GM12878 (cell line): ENCODE measurements around the gene DNAH1. TPM values are rescaled to one million over a fixed set of nuclear protein-coding genes. Genes with fewer than 3 reads are reported as not detected.

ENCODE experiments used
- ATAC-seq: fragments of 200-7000 bp; cut with Tn5 transposase; 3 replicates; pipeline ENCODE4 v1.9.1; 2020; ENCODE audit warnings: mild to moderate bottlenecking, moderate library complexity
- BruUV-seq: library from RNA; stranded (reverse); fragments of 400-500 nt; replicated peaks from 2 replicates; lab custom pipeline; 2021; lab: Mats Ljungman, UMichigan
- CTCF ChIA-PET: fragments of 300-600 bp; sonication (Branson Sonifier 250); formaldehyde crosslinking; extraction: SDS; loops from one replicate; lab custom pipeline; 2021; ENCODE audit warnings: inconsistent platforms; lab: Yijun Ruan, JAX
- POLR2A ChIA-PET: fragments of 350-600 bp; formaldehyde crosslinking; extraction: SDS; loops from one replicate; lab custom pipeline; 2021; ENCODE audit warnings: inconsistent platforms; lab: Charles Lee
- RAD21 ChIA-PET: fragments of 300-600 bp; sonication (Branson Sonifier 250); formaldehyde crosslinking; loops from one replicate; lab custom pipeline; 2023; ENCODE audit warnings: antibody characterized with exemption; ENCODE audit not compliant: unreplicated experiment; lab: Charles Lee
- SMC1A ChIA-PET: fragments of 300-600 bp; sonication (Branson Sonifier 250); formaldehyde crosslinking; loops from one replicate; lab custom pipeline; 2023; ENCODE audit not compliant: unreplicated experiment, uncharacterized antibody; lab: Charles Lee
- DNase-seq: peaks from one replicate; pipeline ENCODE4 v3.0.0-alpha.2; 2011; ENCODE audit warnings: low read depth, low spot score
- FAIRE-seq: peaks from 3 replicates; lab custom pipeline; 2011; peaks lifted over from hg19 to GRCh38; lab: Jason Lieb, UNC
- H2AFZ ChIP-seq: 2 replicates; pipeline ENCODE4 v1.6.0; 2011; ENCODE audit warnings: low read depth, low read length, control low read depth; ENCODE audit not compliant: control insufficient read depth
- H3K27ac ChIP-seq: 2 replicates; pipeline ENCODE4 v1.5.1; 2011; ENCODE audit warnings: control low read depth; ENCODE audit not compliant: control insufficient read depth, insufficient read depth
- H3K27me3 ChIP-seq, 2 experiments: replicated peaks in 1 of 2; 2 replicates each; pipeline versions ENCODE4 v1.6.0 to v1.6.1; 2011; ENCODE audit warnings: low read length in 1 of 2; ENCODE audit not compliant: control insufficient read depth in 2 of 2, insufficient read depth in 2 of 2
- H3K36me3 ChIP-seq, 2 experiments: 2 replicates each; pipeline ENCODE4 v1.5.1; 2011; ENCODE audit warnings: low read length in 1 of 2; ENCODE audit not compliant: control insufficient read depth in 2 of 2, insufficient read depth in 2 of 2
- H3K4me1 ChIP-seq: 2 replicates; pipeline ENCODE4 v1.6.1; 2011; ENCODE audit warnings: mild to moderate bottlenecking, low read length, moderate library complexity, mixed read lengths; ENCODE audit not compliant: control insufficient read depth, insufficient read depth
- H3K4me2 ChIP-seq: 2 replicates; pipeline ENCODE4 v1.6.0; 2011; ENCODE audit warnings: control low read depth; ENCODE audit not compliant: control insufficient read depth, insufficient read depth
- H3K4me3 ChIP-seq: fragments of 200-600 bp; sonication (generic); 2 replicates; pipeline ENCODE4 v1.5.1; 2016
- H3K79me2 ChIP-seq: 2 replicates; pipeline ENCODE4 v1.6.0; 2011; ENCODE audit warnings: low read length; ENCODE audit not compliant: control insufficient read depth, insufficient read depth
- H3K9ac ChIP-seq: 2 replicates; pipeline ENCODE4 v1.8.0; 2011; ENCODE audit warnings: low read length, control low read depth, mixed read lengths; ENCODE audit not compliant: control insufficient read depth, insufficient read depth
- H3K9me3 ChIP-seq: replicated peaks from 3 replicates; pipeline ENCODE4 v1.5.1; 2011; ENCODE audit warnings: mild to moderate bottlenecking, low read length; ENCODE audit not compliant: control insufficient read depth, insufficient read depth
- H4K20me1 ChIP-seq: 2 replicates; pipeline ENCODE4 v1.6.0; 2011; ENCODE audit not compliant: control insufficient read depth, insufficient read depth
- DPF2 ChIP-seq: fragments of 450-650 bp; IDR thresholded peaks from 2 replicates; pipeline ENCODE4 v1.6.1; 2017; ENCODE audit warnings: mild to moderate bottlenecking
- ETV6 ChIP-seq, 2 experiments: fragments of 450-650 bp in 1 of 2; IDR thresholded peaks in 1 of 2; conservative IDR thresholded peaks in 1 of 2; 2 replicates each; pipeline ENCODE4 v1.6.1; 2014; ENCODE audit warnings: antibody characterized with exemption in 1 of 2, borderline replicate concordance in 1 of 2, low read depth in 1 of 2, mild to moderate bottlenecking in 1 of 2, moderate library complexity in 1 of 2
- HCFC1 ChIP-seq: fragments of 150-350 bp; IDR thresholded peaks from 2 replicates; pipeline ENCODE4 v1.6.1; 2014; ENCODE audit warnings: low read length
- IRF4 ChIP-seq: IDR thresholded peaks from 2 replicates; pipeline ENCODE4 v1.6.1; 2011; ENCODE audit warnings: low read depth, low read length
- KAT2A ChIP-seq: conservative IDR thresholded peaks from 2 replicates; pipeline ENCODE4 v1.6.1; 2011; ENCODE audit warnings: low read depth, low read length; ENCODE audit not compliant: control insufficient read depth
- KDM1A ChIP-seq: fragments of 200-600 bp; sonication (generic); IDR thresholded peaks from 2 replicates; pipeline ENCODE4 v1.6.1; 2016; ENCODE audit warnings: borderline replicate concordance
- RAD51 ChIP-seq: fragments of 450-650 bp; IDR thresholded peaks from 2 replicates; pipeline ENCODE4 v1.6.1; 2016; ENCODE audit warnings: moderate library complexity, mild to moderate bottlenecking, inconsistent platforms
- RBBP5 ChIP-seq: fragments of 200-600 bp; sonication (generic); conservative IDR thresholded peaks from 2 replicates; pipeline ENCODE4 v1.6.1; 2016
- SMARCA5 ChIP-seq: fragments of 450-650 bp; IDR thresholded peaks from 2 replicates; pipeline ENCODE4 v1.6.1; 2017; ENCODE audit warnings: mild to moderate bottlenecking
- STAT1 ChIP-seq: fragments of 450-650 bp; conservative IDR thresholded peaks from 2 replicates; pipeline ENCODE4 v1.6.1; 2014; ENCODE audit warnings: antibody characterized with exemption, mild to moderate bottlenecking
- TARDBP ChIP-seq: IDR thresholded peaks from 2 replicates; pipeline ENCODE4 v1.6.1; 2016; ENCODE audit warnings: borderline replicate concordance
- TCF3 ChIP-seq: IDR thresholded peaks from 2 replicates; pipeline ENCODE4 v1.6.1; 2012; ENCODE audit warnings: low read depth, mild to moderate bottlenecking, low read length, borderline replicate concordance; ENCODE audit not compliant: insufficient read depth
- YBX1 ChIP-seq: fragments of 450-650 bp; IDR thresholded peaks from 2 replicates; pipeline ENCODE4 v1.6.1; 2016; ENCODE audit warnings: antibody characterized with exemption
- ZNF24 ChIP-seq: fragments of 450-650 bp; IDR thresholded peaks from 2 replicates; pipeline ENCODE4 v1.6.1; 2017; ENCODE audit warnings: antibody characterized with exemption, mild to moderate bottlenecking
- ZSCAN29 ChIP-seq: fragments of 450-650 bp; IDR thresholded peaks from 2 replicates; pipeline ENCODE4 v1.6.1; 2017; ENCODE audit warnings: mild to moderate bottlenecking, moderate library complexity
- WGBS: methylation state at CpG from one replicate; pipeline ENCODE4 v1.1.6; 2016; ENCODE audit warnings: low lambda C conversion rate; ENCODE audit not compliant: insufficient replicate concordance, insufficient coverage; ENCODE audit errors: missing lambda C conversion rate; 5-methylcytosine and 5-hydroxymethylcytosine counted together
- in situ Hi-C: fragments of 300-500 bp; cut with MboI; formaldehyde crosslinking; loops from 9 replicates; pipeline ENCODE4 v1.14.3; 2018; ENCODE audit warnings: mixed read lengths
- intact Hi-C: fragments of 100-400 bp; cut with micrococcal nuclease; formaldehyde crosslinking; loops from one replicate; pipeline ENCODE4 v1.14.2; 2022; ENCODE audit not compliant: unreplicated experiment
- polyA plus RNA-seq, 11 experiments: library from polyadenylated mRNA; depleted of rRNA in 4 of 11; unstranded in 6 of 11; stranded (reverse) in 5 of 11; fragments of >200 nt; fragmentation: Nextera tagmentation in 4 of 11; fragmentation: Illumina TruSeq in 1 of 11; extraction: Ambion mirVana in 4 of 11; extraction: Trizol in 1 of 11; gene quantifications; 1 replicate in 1 of 11; 2 replicates in 10 of 11; pipeline versions ENCODE4 v1.2.1 to v1.2.3, GENCODE V29; 2011 to 2016; ENCODE audit warnings: inconsistent platforms in 2 of 11, missing spikeins in 2 of 11, low read depth in 1 of 11
- total RNA-seq, 4 experiments: library from RNA; depleted of rRNA in 3 of 4; stranded (reverse); fragments of >200 nt in 3 of 4; fragmentation: Illumina TruSeq in 1 of 4; extraction: Trizol in 1 of 4; gene quantifications; 2 replicates each; pipeline versions ENCODE4 v1.2.1 to v1.2.3, GENCODE V29; 2013 to 2021
- TF ChIP-seq, protein P1 (sequence below): fragments of 450-650 bp; IDR thresholded peaks from 2 replicates; pipeline ENCODE4 v1.6.1; 2018; ENCODE audit warnings: borderline replicate concordance, mild to moderate bottlenecking; ENCODE audit not compliant: partially characterized antibody
- TF ChIP-seq, protein P2 (sequence below): fragments of 450-650 bp; IDR thresholded peaks from 2 replicates; pipeline ENCODE4 v1.6.1; 2017; ENCODE audit warnings: borderline replicate concordance

The DNAH1 gene
- total and polyA plus RNA-seq, 10 of the 15 experiments (the other 5 are each of a cell fraction or from before 2014, with no cell fraction given), result 0.31 to 5.8 (median 2.7) TPM

- TF ChIP-seq, protein P1, sequence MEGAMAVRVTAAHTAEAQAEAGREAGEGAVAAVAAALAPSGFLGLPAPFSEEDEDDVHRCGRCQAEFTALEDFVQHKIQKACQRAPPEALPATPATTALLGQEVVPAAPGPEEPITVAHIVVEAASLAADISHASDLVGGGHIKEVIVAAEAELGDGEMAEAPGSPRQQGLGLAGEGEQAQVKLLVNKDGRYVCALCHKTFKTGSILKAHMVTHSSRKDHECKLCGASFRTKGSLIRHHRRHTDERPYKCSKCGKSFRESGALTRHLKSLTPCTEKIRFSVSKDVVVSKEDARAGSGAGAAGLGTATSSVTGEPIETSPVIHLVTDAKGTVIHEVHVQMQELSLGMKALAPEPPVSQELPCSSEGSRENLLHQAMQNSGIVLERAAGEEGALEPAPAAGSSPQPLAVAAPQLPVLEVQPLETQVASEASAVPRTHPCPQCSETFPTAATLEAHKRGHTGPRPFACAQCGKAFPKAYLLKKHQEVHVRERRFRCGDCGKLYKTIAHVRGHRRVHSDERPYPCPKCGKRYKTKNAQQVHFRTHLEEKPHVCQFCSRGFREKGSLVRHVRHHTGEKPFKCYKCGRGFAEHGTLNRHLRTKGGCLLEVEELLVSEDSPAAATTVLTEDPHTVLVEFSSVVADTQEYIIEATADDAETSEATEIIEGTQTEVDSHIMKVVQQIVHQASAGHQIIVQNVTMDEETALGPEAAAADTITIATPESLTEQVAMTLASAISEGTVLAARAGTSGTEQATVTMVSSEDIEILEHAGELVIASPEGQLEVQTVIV, result no peak
- TF ChIP-seq RAD51, result no peak
- no peak for TF ChIP-seq ZSCAN29
- no peak for TF ChIP-seq DPF2
Observed at GRCh38 chr3:52406791-52407510, 90.8 kb downstream of the DNAH1 start (continued).

GRCh38 chr3:52407779-52408178, 91.7 kb downstream of the DNAH1 start:
- Histone ChIP-seq H3K4me1 (peaks cover 16% of the 10 kb centered on the region), H3K9ac (no peak overlapping the region), H3K9me3 (no peaks in the 10 kb centered on the region), H3K4me2 (peak overlapping the region; percentile 28; the same call in 1 of the 2 replicates), H3K36me3 (peaks cover 16 to 26% of the 10 kb centered on the region in 2 experiments), H3K4me3 (no peak overlapping the region), H3K27me3 (no peaks in the 10 kb centered on the region), H3K79me2 (peaks cover 27% of the 10 kb centered on the region), H4K20me1 (no peaks in the 10 kb centered on the region), H3K27ac (no peak overlapping the region), H2AFZ (no peak overlapping the region)
- intact Hi-C loops, result no loop called here
- no peak for FAIRE-seq
- ChIA-PET RAD21 (no interaction called here), POLR2A (no interaction called here), CTCF (interaction anchor here (1.2 kb wide), 1 partner anchor 21 kb away, joined by 4 read pairs; no protein-coding TSS in a partner anchor), SMC1A (no interaction called here)
- WGBS, result 96% methylated on average over 3 of the region's 3 CpGs
- TF ChIP-seq ZNF24 (no peak), STAT1 (no peak), KDM1A (no peak), TARDBP (no peak), IRF4 (no peak), HCFC1 (no peak), RBBP5 (no peak), SMARCA5 (no peak), ETV6 (conservative IDR thresholded peaks at IDR 0.05 in 1 of 2, IDR thresholded peaks at IDR 0.05 in 1 of 2; ENCODE audit: borderline replicate concordance in 1 of 2, low read depth in 1 of 2) (no peak), TCF3 (no peak), KAT2A (no peak), YBX1 (no peak)
- TF ChIP-seq, protein P2, sequence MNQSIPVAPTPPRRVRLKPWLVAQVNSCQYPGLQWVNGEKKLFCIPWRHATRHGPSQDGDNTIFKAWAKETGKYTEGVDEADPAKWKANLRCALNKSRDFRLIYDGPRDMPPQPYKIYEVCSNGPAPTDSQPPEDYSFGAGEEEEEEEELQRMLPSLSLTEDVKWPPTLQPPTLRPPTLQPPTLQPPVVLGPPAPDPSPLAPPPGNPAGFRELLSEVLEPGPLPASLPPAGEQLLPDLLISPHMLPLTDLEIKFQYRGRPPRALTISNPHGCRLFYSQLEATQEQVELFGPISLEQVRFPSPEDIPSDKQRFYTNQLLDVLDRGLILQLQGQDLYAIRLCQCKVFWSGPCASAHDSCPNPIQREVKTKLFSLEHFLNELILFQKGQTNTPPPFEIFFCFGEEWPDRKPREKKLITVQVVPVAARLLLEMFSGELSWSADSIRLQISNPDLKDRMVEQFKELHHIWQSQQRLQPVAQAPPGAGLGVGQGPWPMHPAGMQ, result no peak
- no peak for ATAC-seq
- in situ Hi-C loops, result no loop called here
- no peak for DNase-seq
- no TSS peak for BruUV-seq
